WERI-Rb-1 (cell line): Measurements from ENCODE around the gene PRKACA.

Source experiments
- DNase-seq: peaks from one replicate; pipeline ENCODE4 v3.0.0-alpha.2; 2020
- H3K27ac ChIP-seq: fragments of 250-450 bp; sonication (Bioruptor Pico); 2 replicates; pipeline ENCODE4 v1.5.1; 2020; ENCODE audit warnings: mild to moderate bottlenecking, moderate library complexity
- H3K27me3 ChIP-seq: fragments of 250-450 bp; sonication (Bioruptor Pico); 2 replicates; pipeline ENCODE4 v1.5.1; 2021; ENCODE audit warnings: mild to moderate bottlenecking, low read depth, moderate library complexity; ENCODE audit not compliant: insufficient read depth, severe bottlenecking
- H3K36me3 ChIP-seq: fragments of 250-450 bp; sonication (Bioruptor Pico); 2 replicates; pipeline ENCODE4 v1.5.1; 2020; ENCODE audit warnings: mild to moderate bottlenecking, moderate library complexity
- H3K4me3 ChIP-seq: 2 replicates; pipeline ENCODE4 v1.5.1; 2011; ENCODE audit warnings: low read depth, mild to moderate bottlenecking, control low read depth, low read length
- H3K9me3 ChIP-seq: fragments of 250-450 bp; sonication (Bioruptor Pico); 2 replicates; pipeline ENCODE4 v1.5.1; 2021; ENCODE audit warnings: mild to moderate bottlenecking, moderate library complexity; ENCODE audit not compliant: severe bottlenecking
- TF ChIP-seq, protein P1 (sequence below): IDR thresholded peaks from 2 replicates; pipeline ENCODE4 v1.5.1; 2011; ENCODE audit warnings: low read depth, mild to moderate bottlenecking, control low read depth, inconsistent platforms, low read length

PRKACA gene

GRCh38 chr19:14122924-14123323 is 5.4 kb upstream of the PRKACA start:
- Histone ChIP-seq H3K9me3 (no peaks in the 10 kb centered on the region), H3K27me3 (no peaks in the 10 kb centered on the region), H3K4me3 (no peak overlapping the region), H3K36me3 (peaks cover 48% of the 10 kb centered on the region), H3K27ac (no peak overlapping the region)
- TF ChIP-seq, protein P1, sequence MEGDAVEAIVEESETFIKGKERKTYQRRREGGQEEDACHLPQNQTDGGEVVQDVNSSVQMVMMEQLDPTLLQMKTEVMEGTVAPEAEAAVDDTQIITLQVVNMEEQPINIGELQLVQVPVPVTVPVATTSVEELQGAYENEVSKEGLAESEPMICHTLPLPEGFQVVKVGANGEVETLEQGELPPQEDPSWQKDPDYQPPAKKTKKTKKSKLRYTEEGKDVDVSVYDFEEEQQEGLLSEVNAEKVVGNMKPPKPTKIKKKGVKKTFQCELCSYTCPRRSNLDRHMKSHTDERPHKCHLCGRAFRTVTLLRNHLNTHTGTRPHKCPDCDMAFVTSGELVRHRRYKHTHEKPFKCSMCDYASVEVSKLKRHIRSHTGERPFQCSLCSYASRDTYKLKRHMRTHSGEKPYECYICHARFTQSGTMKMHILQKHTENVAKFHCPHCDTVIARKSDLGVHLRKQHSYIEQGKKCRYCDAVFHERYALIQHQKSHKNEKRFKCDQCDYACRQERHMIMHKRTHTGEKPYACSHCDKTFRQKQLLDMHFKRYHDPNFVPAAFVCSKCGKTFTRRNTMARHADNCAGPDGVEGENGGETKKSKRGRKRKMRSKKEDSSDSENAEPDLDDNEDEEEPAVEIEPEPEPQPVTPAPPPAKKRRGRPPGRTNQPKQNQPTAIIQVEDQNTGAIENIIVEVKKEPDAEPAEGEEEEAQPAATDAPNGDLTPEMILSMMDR: no peak
- no peak for DNase-seq

GRCh38 chr19:14120497-14120780 is 2.9 kb upstream of the PRKACA start:
- Histone ChIP-seq H3K27ac (no peak overlapping the region), H3K27me3 (no peaks in the 10 kb centered on the region), H3K4me3 (no peak overlapping the region), H3K9me3 (no peaks in the 10 kb centered on the region), H3K36me3 (peaks cover 42% of the 10 kb centered on the region)
- no peak for DNase-seq
- TF ChIP-seq, protein P1: no peak

DNA sequence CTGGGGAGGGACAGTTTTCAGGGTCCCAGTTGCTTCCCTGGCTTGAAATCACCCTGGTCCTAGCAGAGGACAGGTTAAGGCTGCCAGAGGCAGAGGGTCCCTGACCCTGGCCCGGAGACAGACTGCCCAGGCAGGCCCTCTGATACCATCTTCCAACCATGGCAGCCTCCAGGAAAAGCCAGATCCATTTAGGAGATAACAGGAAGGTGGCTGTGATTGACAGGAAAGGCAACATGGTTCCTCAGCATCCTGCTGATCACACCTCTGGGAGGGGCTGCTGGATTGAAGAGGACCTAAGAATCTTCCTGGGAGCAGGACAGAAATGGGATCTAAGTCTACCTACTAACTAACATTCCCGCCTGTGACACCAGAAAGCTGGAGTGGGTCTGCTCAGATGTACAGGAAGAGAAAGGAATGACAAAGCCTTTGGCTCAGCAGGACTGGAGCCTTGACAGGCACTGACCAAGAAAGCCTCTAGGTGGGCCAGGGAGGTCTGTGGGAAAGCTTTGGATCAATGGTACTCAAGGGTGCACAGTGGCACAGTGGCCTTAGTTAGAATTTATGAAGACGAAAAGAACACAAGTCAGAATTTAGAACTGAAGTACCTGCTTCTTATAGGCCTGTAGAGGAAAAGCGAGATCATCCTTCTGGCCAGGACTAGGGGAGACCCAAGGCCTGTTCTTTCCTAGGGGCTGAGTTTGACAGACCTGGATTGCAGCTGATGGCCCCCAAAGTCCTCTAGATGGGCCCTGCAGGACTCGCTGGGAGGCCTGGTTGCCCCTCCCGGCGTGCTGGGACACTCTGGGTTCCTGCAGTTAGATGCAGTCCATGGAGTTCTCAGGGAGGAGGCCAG is 2.3 kb upstream of the PRKACA start:
- Histone ChIP-seq H3K9me3 (no peaks in the 10 kb centered on the region), H3K27ac (peak overlapping the region; percentile 95)

GRCh38 chr19:14119146-14119545 is 1.6 kb upstream of the PRKACA start:
- no peaks in the 10 kb centered on the region for H3K9me3 ChIP-seq
- peaks cover 29% of the 10 kb centered on the region for H3K36me3 ChIP-seq
- peak overlapping the region; percentile 52; the same call in 1 of the 2 replicates for H3K4me3 ChIP-seq
- DNase-seq: no peak
- peak overlapping the region; percentile 95 for H3K27ac ChIP-seq
- H3K27me3 ChIP-seq: no peaks in the 10 kb centered on the region
- TF ChIP-seq, protein P1: no peak

More for the DNA sequence above, 2.3 kb upstream of the PRKACA start:
- Histone ChIP-seq H3K36me3 (peaks cover 36% of the 10 kb centered on the region), H3K27me3 (no peaks in the 10 kb centered on the region), H3K4me3 (no peak overlapping the region)
- DNase-seq: no peak
- TF ChIP-seq, protein P1: no peak

GRCh38 chr19:14118165-14119051 is 846 bp upstream of the PRKACA start:
- Histone ChIP-seq H3K9me3 (no peaks in the 10 kb centered on the region), H3K36me3 (peaks cover 22% of the 10 kb centered on the region), H3K27ac (peak overlapping the region; percentile 95), H3K4me3 (peak overlapping the region; percentile 52), H3K27me3 (no peaks in the 10 kb centered on the region)
- TF ChIP-seq, protein P1: no peak
- DNase-seq: peak; percentile 72
